ENCODE data around the gene SLC4A3.

SLC4A3 gene

GRCh38 chr2:219671279-219671678 lies 43.8 kb downstream of the SLC4A3 start:
- Histone ChIP-seq H3K4me3 (ENCODE audit: low read length in 2 of 2) (no peak overlapping the region), H3K4me1 (ENCODE audit: control insufficient read depth in 2 of 2, insufficient read depth in 1 of 2, low read depth in 1 of 2, low read length in 2 of 2) (peaks cover 0 to 2% of the 10 kb centered on the region in 2 donors), H3K4me2 (ENCODE audit: insufficient read depth, low read length, poor library complexity, severe bottlenecking) (no peak overlapping the region), H2BK12ac (ENCODE audit: low read length) (no peak overlapping the region), H3K27me3 (ENCODE audit: control insufficient read depth in 3 of 3, insufficient read depth in 3 of 3, low read depth in 1 of 3, low read length in 3 of 3) (peaks cover 0 to 46% (median 0%) of the 10 kb centered on the region in 3 experiments), H3K9ac (ENCODE audit: low read depth, low read length, poor library complexity) (no peak overlapping the region), H3K18ac (ENCODE audit: low read length) (no peak overlapping the region), H3K23ac (ENCODE audit: low read depth, low read length, poor library complexity) (no peak overlapping the region), H3K4ac (ENCODE audit: low read length) (no peak overlapping the region), H2AK5ac (ENCODE audit: low read depth, low read length) (no peak overlapping the region), H2BK5ac (ENCODE audit: low read length) (no peak overlapping the region), H4K91ac (ENCODE audit: low read depth, low read length, poor library complexity) (no peak overlapping the region), H3K9me3 (replicated peaks in 1 of 2; ENCODE audit: control insufficient read depth in 2 of 2, insufficient read depth in 1 of 2, low read depth in 1 of 2, low read length in 2 of 2) (no peaks in the 10 kb centered on the region), H3K79me1 (ENCODE audit: low read depth, low read length) (no peaks in the 10 kb centered on the region), H2BK120ac (ENCODE audit: low read depth, low read length) (no peak overlapping the region), H2BK15ac (ENCODE audit: low read length) (no peak overlapping the region), H3K27ac (replicated peaks; ENCODE audit: low read length) (no peak overlapping the region), H3K14ac (ENCODE audit: low read length) (no peak overlapping the region), H3K36me3 (replicated peaks in 1 of 2; ENCODE audit: control insufficient read depth in 2 of 2, insufficient read depth in 2 of 2, low read length in 2 of 2) (no peaks in the 10 kb centered on the region), H2AFZ (ENCODE audit: low read length) (no peak overlapping the region), H4K8ac (ENCODE audit: low read depth, low read length) (no peak overlapping the region)
- WGBS, 2 donors (ENCODE audit: extremely low coverage in 2 of 2, insufficient read length in 2 of 2, insufficient replicate concordance in 1 of 2) = no CpG with 5 or more reads among the region's 5 CpGs
- no peak for DNase-seq (ENCODE audit: low spot score)

- no peak overlapping the region for H3K14ac ChIP-seq (ENCODE audit: low read length)
- H3K4me2 ChIP-seq (ENCODE audit: insufficient read depth, low read length, poor library complexity, severe bottlenecking) = no peak overlapping the region
- no peak overlapping the region for H3K9ac ChIP-seq (ENCODE audit: low read depth, low read length, poor library complexity)
- H3K79me1 ChIP-seq (ENCODE audit: low read depth, low read length) = no peaks in the 10 kb centered on the region
- no peak overlapping the region for H2AFZ ChIP-seq (ENCODE audit: low read length)
- peaks cover 0 to 2% of the 10 kb centered on the region in 2 donors for H3K4me1 ChIP-seq (ENCODE audit: control insufficient read depth in 2 of 2, insufficient read depth in 1 of 2, low read depth in 1 of 2, low read length in 2 of 2)
- DNase-seq (ENCODE audit: low spot score) = no peak
- no peak overlapping the region for H3K18ac ChIP-seq (ENCODE audit: low read length)
- H2BK5ac ChIP-seq (ENCODE audit: low read length) = no peak overlapping the region
- no peak overlapping the region for H2BK15ac ChIP-seq (ENCODE audit: low read length)
- H3K9me3 ChIP-seq (replicated peaks in 1 of 2; ENCODE audit: control insufficient read depth in 2 of 2, insufficient read depth in 1 of 2, low read depth in 1 of 2, low read length in 2 of 2) = no peaks in the 10 kb centered on the region
- no CpG with 5 or more reads among the region's 3 CpGs for WGBS, 2 donors (ENCODE audit: extremely low coverage in 2 of 2, insufficient read length in 2 of 2, insufficient replicate concordance in 1 of 2)
- H4K91ac ChIP-seq (ENCODE audit: low read depth, low read length, poor library complexity) = no peak overlapping the region
- no peak overlapping the region for H2BK12ac ChIP-seq (ENCODE audit: low read length)
- H3K27me3 ChIP-seq (ENCODE audit: control insufficient read depth in 3 of 3, insufficient read depth in 3 of 3, low read depth in 1 of 3, low read length in 3 of 3) = peaks cover 0 to 48% (median 0%) of the 10 kb centered on the region in 3 experiments
- H3K27ac ChIP-seq (replicated peaks; ENCODE audit: low read length) = no peak overlapping the region
- no peaks in the 10 kb centered on the region for H3K36me3 ChIP-seq (replicated peaks in 1 of 2; ENCODE audit: control insufficient read depth in 2 of 2, insufficient read depth in 2 of 2, low read length in 2 of 2)
- no peak overlapping the region for H3K4me3 ChIP-seq (ENCODE audit: low read length in 2 of 2)
- no peak overlapping the region for H2AK5ac ChIP-seq (ENCODE audit: low read depth, low read length)
- no peak overlapping the region for H4K8ac ChIP-seq (ENCODE audit: low read depth, low read length)
- no peak overlapping the region for H3K4ac ChIP-seq (ENCODE audit: low read length)
- H3K23ac ChIP-seq (ENCODE audit: low read depth, low read length, poor library complexity) = no peak overlapping the region
- no peak overlapping the region for H2BK120ac ChIP-seq (ENCODE audit: low read depth, low read length)
Measured at GRCh38 chr2:219672406-219672805, 45.0 kb downstream of the SLC4A3 start.

- no peak overlapping the region for H3K23ac ChIP-seq (ENCODE audit: low read depth, low read length, poor library complexity)
- no peaks in the 10 kb centered on the region for H3K36me3 ChIP-seq (replicated peaks in 1 of 2; ENCODE audit: control insufficient read depth in 2 of 2, insufficient read depth in 2 of 2, low read length in 2 of 2)
- no peak overlapping the region for H3K4me2 ChIP-seq (ENCODE audit: insufficient read depth, low read length, poor library complexity, severe bottlenecking)
- no peak overlapping the region for H3K18ac ChIP-seq (ENCODE audit: low read length)
- no peak overlapping the region for H2AFZ ChIP-seq (ENCODE audit: low read length)
- no peak overlapping the region for H2AK5ac ChIP-seq (ENCODE audit: low read depth, low read length)
- H2BK12ac ChIP-seq (ENCODE audit: low read length) = no peak overlapping the region
- no peaks in the 10 kb centered on the region for H3K79me1 ChIP-seq (ENCODE audit: low read depth, low read length)
- no peak overlapping the region for H2BK120ac ChIP-seq (ENCODE audit: low read depth, low read length)
- no peak overlapping the region for H3K9ac ChIP-seq (ENCODE audit: low read depth, low read length, poor library complexity)
- no peak overlapping the region for H2BK15ac ChIP-seq (ENCODE audit: low read length)
- peaks cover 0 to 5% of the 10 kb centered on the region in 2 donors for H3K9me3 ChIP-seq (replicated peaks in 1 of 2; ENCODE audit: control insufficient read depth in 2 of 2, insufficient read depth in 1 of 2, low read depth in 1 of 2, low read length in 2 of 2)
- H3K4me1 ChIP-seq (ENCODE audit: control insufficient read depth in 2 of 2, insufficient read depth in 1 of 2, low read depth in 1 of 2, low read length in 2 of 2) = peaks cover 0 to 2% of the 10 kb centered on the region in 2 donors
- no peak overlapping the region for H3K4ac ChIP-seq (ENCODE audit: low read length)
- H4K91ac ChIP-seq (ENCODE audit: low read depth, low read length, poor library complexity) = no peak overlapping the region
- H2BK5ac ChIP-seq (ENCODE audit: low read length) = no peak overlapping the region
- no CpG with 5 or more reads among the region's 4 CpGs for WGBS, 2 donors (ENCODE audit: extremely low coverage in 2 of 2, insufficient read length in 2 of 2, insufficient replicate concordance in 1 of 2)
- no peak overlapping the region for H3K27ac ChIP-seq (replicated peaks; ENCODE audit: low read length)
- no peak overlapping the region for H4K8ac ChIP-seq (ENCODE audit: low read depth, low read length)
- no peak for DNase-seq (ENCODE audit: low spot score)
- H3K27me3 ChIP-seq (ENCODE audit: control insufficient read depth in 3 of 3, insufficient read depth in 3 of 3, low read depth in 1 of 3, low read length in 3 of 3) = peaks cover 0 to 45% (median 0%) of the 10 kb centered on the region in 3 experiments
- H3K4me3 ChIP-seq (ENCODE audit: low read length in 2 of 2) = no peak overlapping the region
- no peak overlapping the region for H3K14ac ChIP-seq (ENCODE audit: low read length)
Measured at GRCh38 chr2:219675221-219675620, 47.8 kb downstream of the SLC4A3 start.

GRCh38 chr2:219676586-219676985 lies 49.2 kb downstream of the SLC4A3 start:
- Histone ChIP-seq H2BK5ac (ENCODE audit: low read length) (no peak overlapping the region), H2BK15ac (ENCODE audit: low read length) (no peak overlapping the region), H3K18ac (ENCODE audit: low read length) (no peak overlapping the region), H3K9me3 (replicated peaks in 1 of 2; ENCODE audit: control insufficient read depth in 2 of 2, insufficient read depth in 1 of 2, low read depth in 1 of 2, low read length in 2 of 2) (peaks cover 0 to 5% of the 10 kb centered on the region in 2 donors), H3K4me3 (ENCODE audit: low read length in 2 of 2) (no peak overlapping the region), H2AFZ (ENCODE audit: low read length) (no peak overlapping the region), H3K79me1 (ENCODE audit: low read depth, low read length) (no peaks in the 10 kb centered on the region), H3K4me2 (ENCODE audit: insufficient read depth, low read length, poor library complexity, severe bottlenecking) (no peak overlapping the region), H3K27me3 (ENCODE audit: control insufficient read depth in 3 of 3, insufficient read depth in 3 of 3, low read depth in 1 of 3, low read length in 3 of 3) (peaks cover 0 to 32% (median 0%) of the 10 kb centered on the region in 3 experiments), H2AK5ac (ENCODE audit: low read depth, low read length) (no peak overlapping the region), H4K91ac (ENCODE audit: low read depth, low read length, poor library complexity) (no peak overlapping the region), H3K23ac (ENCODE audit: low read depth, low read length, poor library complexity) (no peak overlapping the region), H4K8ac (ENCODE audit: low read depth, low read length) (no peak overlapping the region), H2BK120ac (ENCODE audit: low read depth, low read length) (no peak overlapping the region), H3K27ac (replicated peaks; ENCODE audit: low read length) (no peak overlapping the region), H3K4me1 (ENCODE audit: control insufficient read depth in 2 of 2, insufficient read depth in 1 of 2, low read depth in 1 of 2, low read length in 2 of 2) (peaks cover 0 to 2% of the 10 kb centered on the region in 2 donors), H3K9ac (ENCODE audit: low read depth, low read length, poor library complexity) (no peak overlapping the region), H3K4ac (ENCODE audit: low read length) (no peak overlapping the region), H2BK12ac (ENCODE audit: low read length) (no peak overlapping the region), H3K36me3 (replicated peaks in 1 of 2; ENCODE audit: control insufficient read depth in 2 of 2, insufficient read depth in 2 of 2, low read length in 2 of 2) (no peaks in the 10 kb centered on the region), H3K14ac (ENCODE audit: low read length) (no peak overlapping the region)
- WGBS, 2 donors (ENCODE audit: extremely low coverage in 2 of 2, insufficient read length in 2 of 2, insufficient replicate concordance in 1 of 2) = no CpG with 5 or more reads among the region's 1 CpG
- DNase-seq (ENCODE audit: low spot score) = no peak
